Right ventricle myocardium superior (tissue), 1 donor: ENCODE measurements around the gene ZDHHC14. TPM values are rescaled to one million over a fixed set of nuclear protein-coding genes. Genes with fewer than 3 reads are reported as not detected.
"Not testable (repeated sequence)": the region's sequence is repeated elsewhere in the genome, so short reads cannot be mapped to it uniquely, and the experiment has no call there.

Experiments used
- ATAC-seq: fragments of 200-7000 bp; cut with Tn5 transposase; one replicate; pipeline ENCODE4 v1.9.1; 2020; ENCODE audit warnings: mild to moderate bottlenecking; ENCODE audit not compliant: poor library complexity
- DNase-seq: peaks from one replicate; pipeline ENCODE4 v3.0.0-alpha.2; 2020
- intact Hi-C: fragments of 100-400 bp; cut with DNase I; formaldehyde crosslinking; loops from one replicate; pipeline ENCODE4 v1.11.2; 2022
- long read RNA-seq: library from polyadenylated mRNA; unstranded; transcript quantifications from one replicate; pipeline ENCODE4 v2.0.0, GENCODE V29; 2021
- total RNA-seq: library from RNA; stranded (reverse); fragmentation: NEBNext Ultra II Directional; extraction: Animal tissue kit (Norgen Biotek cat#: 25700); gene quantifications from one replicate; pipeline ENCODE4 v1.2.1, GENCODE V29; 2021
- donor health status: DM: no; HTN: yes; CAD: no; lungs with severe emphysema.

Gene ZDHHC14
- 9.4 TPM for total RNA-seq
- long read RNA-seq, full-length matches to known transcripts, result 18 of 31 reads
- long read RNA-seq, partial matches to known transcripts, result 3 of 31 reads
- long read RNA-seq, other reads (novel, unspliced or antisense), result 10 of 31 reads

- intact Hi-C loops, result loop anchor here (5.0 to 10.0 kb wide), 2 partner anchors 59 to 284 kb away; partner anchors contain the start of gene TMEM242
- DNase-seq, result peak; percentile 95
Observed at GRCh38 chr6:157380779-157381561, at the start of gene ZDHHC14. Gene ZDHHC14, plus strand, starts transcription at chr6:157381190.

GRCh38 chr6:157332813-157333212 is 48.2 kb upstream of the ZDHHC14 start:
- no peak for ATAC-seq
- no peak for DNase-seq
- intact Hi-C loops, result no loop called here

More at GRCh38 chr6:157380779-157381561, at the start of gene ZDHHC14:
- ATAC-seq, result peak; percentile 95

GRCh38 chr6:157333537-157333936 is 47.5 kb upstream of the ZDHHC14 start:
- intact Hi-C loops, result no loop called here
- DNase-seq (no peak), ATAC-seq (no peak)

GRCh38 chr6:157333956-157334355 is 47.0 kb upstream of the ZDHHC14 start:
- DNase-seq, result no peak
- no peak for ATAC-seq
- intact Hi-C loops, result no loop called here

GRCh38 chr6:157335829-157336228 is 45.2 kb upstream of the ZDHHC14 start:
- intact Hi-C loops, result no loop called here
- ATAC-seq, result peak; percentile 39
- DNase-seq, result no peak

GRCh38 chr6:157337276-157337675 is 43.7 kb upstream of the ZDHHC14 start:
- ATAC-seq, DNase-seq, intact Hi-C loops: not testable (repeated sequence)

- no peak for DNase-seq
- ATAC-seq, result no peak
- intact Hi-C loops, result no loop called here
Observed at GRCh38 chr6:157337751-157338150, 43.2 kb upstream of the ZDHHC14 start.

GRCh38 chr6:157339432-157339831 is 41.6 kb upstream of the ZDHHC14 start:
- DNase-seq, result no peak
- intact Hi-C loops, result no loop called here
- ATAC-seq, result no peak

- intact Hi-C loops, result no loop called here
- no peak for ATAC-seq
- no peak for DNase-seq
Observed at GRCh38 chr6:157343732-157344131, 37.3 kb upstream of the ZDHHC14 start.

GRCh38 chr6:157346373-157346772 is 34.6 kb upstream of the ZDHHC14 start:
- DNase-seq, result no peak
- intact Hi-C loops, result no loop called here
- no peak for ATAC-seq

- intact Hi-C loops, result no loop called here
- ATAC-seq, result no peak
Observed at GRCh38 chr6:157358287-157358686, 22.7 kb upstream of the ZDHHC14 start.

GRCh38 chr6:157361886-157362285 is 19.1 kb upstream of the ZDHHC14 start:
- DNase-seq (no peak), ATAC-seq (no peak)
- intact Hi-C loops, result no loop called here

More at GRCh38 chr6:157358287-157358686, 22.7 kb upstream of the ZDHHC14 start:
- DNase-seq, result no peak

GRCh38 chr6:157364705-157365104 is 16.3 kb upstream of the ZDHHC14 start:
- no peak for ATAC-seq
- no peak for DNase-seq
- intact Hi-C loops, result no loop called here

GRCh38 chr6:157366648-157367047 is 14.3 kb upstream of the ZDHHC14 start:
- intact Hi-C loops, result no loop called here
- no peak for DNase-seq
- ATAC-seq, result no peak

- intact Hi-C loops, result no loop called here
- DNase-seq (no peak), ATAC-seq (no peak)
Observed at GRCh38 chr6:157368359-157369049, 12.5 kb upstream of the ZDHHC14 start.

GRCh38 chr6:157370755-157371154 is 10.2 kb upstream of the ZDHHC14 start:
- DNase-seq, result no peak
- ATAC-seq, result no peak
- intact Hi-C loops, result no loop called here

- intact Hi-C loops, result no loop called here
- DNase-seq, result no peak
- ATAC-seq, result no peak
Observed at GRCh38 chr6:157372501-157373280, 8.3 kb upstream of the ZDHHC14 start.

GRCh38 chr6:157374889-157375443 is 6.0 kb upstream of the ZDHHC14 start:
- intact Hi-C loops, result no loop called here
- no peak for ATAC-seq

GRCh38 chr6:157376241-157376640 is 4.7 kb upstream of the ZDHHC14 start:
- intact Hi-C loops, result no loop called here

More at GRCh38 chr6:157374889-157375443, 6.0 kb upstream of the ZDHHC14 start:
- no peak for DNase-seq

More at GRCh38 chr6:157376241-157376640, 4.7 kb upstream of the ZDHHC14 start:
- ATAC-seq, result no peak
- DNase-seq, result no peak
